ENCODE data around the gene BRIP1.
A peak's percentile ranks its signal among the peaks of the same experiment; 100 is the strongest.
"Not testable (repeated sequence)": the region's sequence is repeated elsewhere in the genome, so short reads cannot be mapped to it uniquely, and the experiment has no call there.

The BRIP1 gene

GRCh38 chr17:61862975-61863800 is at the start of gene BRIP1:
BRIP1 (minus strand) TSS chr17:61863528; CDS start chr17:61861539, 1,989 bp downstream.
- Histone ChIP-seq H3K4me3 (ENCODE audit: low read depth in 1 of 2, low read length in 2 of 2) (peak within 1 kb of the TSS; percentile 85 to 86), H3K36me3 (ENCODE audit: insufficient read depth, low read length) (no peaks in the 10 kb centered on the region), H3K27me3 (ENCODE audit: control insufficient read depth in 1 of 2, insufficient read depth in 2 of 2, low read length in 2 of 2) (no peaks in the 10 kb centered on the region), H3K27ac (ENCODE audit: low read depth, low read length) (peak within 1 kb of the TSS; percentile 57), H3K9me3 (ENCODE audit: low read length) (no peaks in the 10 kb centered on the region), H3K4me1 (ENCODE audit: insufficient read depth, low read length) (peaks cover 10% of the 10 kb centered on the region), H3K9ac (ENCODE audit: low read length) (peak within 1 kb of the TSS; percentile 62)

DNA sequence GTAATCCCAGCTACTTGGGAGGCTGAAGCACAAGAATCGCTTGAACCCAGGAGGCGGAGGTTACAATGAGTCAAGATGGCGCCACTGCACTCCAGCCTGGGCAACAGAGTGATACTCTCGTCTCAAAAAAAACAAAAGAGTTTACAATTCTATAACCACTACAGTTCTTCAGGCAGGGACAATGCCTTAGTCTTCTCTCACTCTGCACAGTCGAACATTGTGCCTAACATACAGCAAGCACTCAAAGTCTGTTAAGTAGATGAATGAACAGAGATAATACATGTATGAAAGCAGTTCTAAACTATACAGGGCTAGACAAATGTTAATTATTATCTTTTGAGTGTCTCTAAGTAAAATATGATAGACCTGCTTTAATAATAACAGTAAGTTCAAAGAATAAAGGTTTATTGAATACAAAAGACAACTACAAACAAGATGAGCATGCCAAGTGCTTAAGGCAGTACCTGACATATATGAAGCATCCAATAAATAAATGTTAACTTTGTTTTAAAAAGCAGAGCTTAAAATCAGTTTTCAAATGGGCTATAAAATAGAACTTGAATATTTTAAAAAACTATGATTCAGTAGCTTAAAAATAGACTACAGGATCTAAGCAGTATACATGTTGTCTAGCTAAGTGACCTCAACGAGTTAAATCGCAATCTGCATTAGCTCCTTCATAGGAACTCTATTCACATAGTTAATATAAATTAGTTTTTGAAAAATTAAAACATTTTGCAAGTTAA is 45.1 kb upstream of the BRIP1 start:
- Histone ChIP-seq H3K4me3 (ENCODE audit: low read depth in 1 of 2, low read length in 2 of 2) (no peak overlapping the region), H3K36me3 (ENCODE audit: insufficient read depth, low read length) (peaks cover 34% of the 10 kb centered on the region), H3K27ac (ENCODE audit: low read depth, low read length) (no peak overlapping the region), H3K27me3 (ENCODE audit: control insufficient read depth in 1 of 2, insufficient read depth in 2 of 2, low read length in 2 of 2) (no peaks in the 10 kb centered on the region), H3K9ac (ENCODE audit: low read length) (no peak overlapping the region), H3K9me3 (ENCODE audit: low read length) (no peaks in the 10 kb centered on the region), H3K4me1 (ENCODE audit: insufficient read depth, low read length) (no peaks in the 10 kb centered on the region)

GRCh38 chr17:61907361-61907760 is 44.0 kb upstream of the BRIP1 start:
- Histone ChIP-seq H3K27ac (ENCODE audit: low read depth, low read length) (no peak overlapping the region), H3K27me3 (ENCODE audit: control insufficient read depth in 1 of 2, insufficient read depth in 2 of 2, low read length in 2 of 2) (no peaks in the 10 kb centered on the region), H3K36me3 (ENCODE audit: insufficient read depth, low read length) (peaks cover 39% of the 10 kb centered on the region), H3K9me3 (ENCODE audit: low read length) (no peaks in the 10 kb centered on the region), H3K4me3 (ENCODE audit: low read depth in 1 of 2, low read length in 2 of 2) (no peak overlapping the region), H3K9ac (ENCODE audit: low read length) (no peak overlapping the region), H3K4me1 (ENCODE audit: insufficient read depth, low read length) (no peaks in the 10 kb centered on the region)

DNA sequence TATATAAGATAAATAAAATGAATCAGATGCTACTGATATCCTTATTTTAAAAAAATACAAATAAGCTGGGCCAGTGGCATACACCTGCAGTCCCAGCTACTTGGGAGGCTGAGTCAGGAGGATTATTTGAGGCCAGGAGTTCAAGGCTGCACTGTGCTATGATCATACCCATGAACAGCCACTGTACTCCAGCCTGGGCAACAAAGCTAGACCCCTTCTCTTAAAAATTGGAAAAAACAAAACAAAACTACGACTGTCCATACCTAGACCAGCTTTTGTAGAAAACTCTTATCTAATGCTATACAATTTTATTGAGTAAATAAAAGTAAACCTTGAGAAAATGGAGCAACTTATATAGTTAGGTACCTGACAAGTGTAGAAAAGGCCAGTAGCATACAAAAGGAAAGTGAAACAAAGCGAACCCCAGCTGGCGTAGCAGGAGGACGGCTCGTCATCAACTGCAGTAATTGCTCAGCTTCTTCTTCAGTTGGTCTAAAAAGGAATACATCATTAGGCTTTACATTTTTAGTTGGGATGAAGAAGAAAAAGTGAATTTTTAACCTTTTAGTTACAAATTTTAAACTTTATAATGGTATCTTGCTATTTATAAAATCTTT is 40.9 kb upstream of the BRIP1 start:
- Histone ChIP-seq H3K4me1 (ENCODE audit: insufficient read depth, low read length) (no peaks in the 10 kb centered on the region), H3K27ac (ENCODE audit: low read depth, low read length) (no peak overlapping the region), H3K9me3 (ENCODE audit: low read length) (no peaks in the 10 kb centered on the region), H3K4me3 (ENCODE audit: low read depth in 1 of 2, low read length in 2 of 2) (no peak overlapping the region), H3K9ac (ENCODE audit: low read length) (no peak overlapping the region), H3K36me3 (ENCODE audit: insufficient read depth, low read length) (peaks cover 28% of the 10 kb centered on the region), H3K27me3 (ENCODE audit: control insufficient read depth in 1 of 2, insufficient read depth in 2 of 2, low read length in 2 of 2) (no peaks in the 10 kb centered on the region)

DNA sequence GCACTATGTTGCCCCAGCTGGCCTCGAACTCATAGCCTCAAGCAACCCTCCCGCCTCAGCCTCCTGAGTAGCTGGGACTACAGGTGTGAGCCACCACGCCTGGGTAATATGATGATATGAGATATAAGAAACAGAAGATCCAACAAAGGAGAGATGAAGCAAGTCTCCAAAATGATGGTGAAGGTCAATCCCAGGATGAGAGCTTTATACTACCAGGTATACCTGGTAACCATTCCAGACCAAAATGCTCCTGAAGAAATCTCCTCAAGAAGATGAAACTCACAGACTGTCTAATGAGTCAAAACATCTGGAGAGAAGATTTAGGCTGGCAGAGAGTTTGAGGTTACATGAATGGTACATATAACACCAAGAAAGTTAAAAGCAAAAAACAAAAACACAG is 39.9 kb upstream of the BRIP1 start:
- peaks cover 28% of the 10 kb centered on the region for H3K36me3 ChIP-seq (ENCODE audit: insufficient read depth, low read length)
- H3K4me3 ChIP-seq (ENCODE audit: low read depth in 1 of 2, low read length in 2 of 2) = no peak overlapping the region
- no peaks in the 10 kb centered on the region for H3K9me3 ChIP-seq (ENCODE audit: low read length)
- H3K27ac ChIP-seq (ENCODE audit: low read depth, low read length) = no peak overlapping the region
- H3K27me3 ChIP-seq (ENCODE audit: control insufficient read depth in 1 of 2, insufficient read depth in 2 of 2, low read length in 2 of 2) = no peaks in the 10 kb centered on the region
- H3K9ac ChIP-seq (ENCODE audit: low read length) = no peak overlapping the region
- no peaks in the 10 kb centered on the region for H3K4me1 ChIP-seq (ENCODE audit: insufficient read depth, low read length)

DNA sequence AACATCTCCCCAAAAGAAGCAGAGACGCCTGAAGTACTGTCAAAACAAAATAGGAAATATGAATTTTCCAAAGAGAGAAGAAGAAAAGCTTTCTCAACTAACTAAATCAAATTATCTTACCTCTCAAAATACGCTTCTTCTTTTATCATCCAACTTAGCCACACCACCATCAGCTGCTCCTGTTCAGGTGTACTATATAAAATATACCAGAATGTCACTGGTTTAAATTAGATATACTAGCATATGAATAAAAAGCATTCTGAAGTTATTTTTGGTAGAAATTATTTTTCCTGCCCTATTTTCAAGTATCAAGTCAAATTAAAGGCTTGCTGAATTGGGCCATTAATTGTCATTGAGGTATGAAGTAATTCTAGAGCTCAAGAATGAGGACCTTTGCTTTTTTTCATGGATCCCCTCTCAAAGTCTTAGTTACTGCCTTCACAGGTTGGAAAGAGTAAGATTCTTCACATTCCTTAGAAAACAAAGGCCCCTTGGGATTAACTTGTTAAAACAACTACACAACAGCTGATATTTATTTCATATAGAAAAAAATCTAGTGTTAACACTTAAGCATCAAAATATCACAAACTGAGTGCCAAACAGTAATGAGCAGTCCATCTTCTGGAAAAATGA is 34.3 kb upstream of the BRIP1 start:
- Histone ChIP-seq H3K9me3 (ENCODE audit: low read length) (no peaks in the 10 kb centered on the region), H3K9ac (ENCODE audit: low read length) (no peak overlapping the region), H3K4me3 (ENCODE audit: low read depth in 1 of 2, low read length in 2 of 2) (no peak overlapping the region), H3K36me3 (ENCODE audit: insufficient read depth, low read length) (peaks cover 9% of the 10 kb centered on the region), H3K4me1 (ENCODE audit: insufficient read depth, low read length) (no peaks in the 10 kb centered on the region), H3K27me3 (ENCODE audit: control insufficient read depth in 1 of 2, insufficient read depth in 2 of 2, low read length in 2 of 2) (no peaks in the 10 kb centered on the region), H3K27ac (ENCODE audit: low read depth, low read length) (no peak overlapping the region)

- no peaks in the 10 kb centered on the region for H3K9me3 ChIP-seq (ENCODE audit: low read length)
- H3K9ac ChIP-seq (ENCODE audit: low read length) = no peak overlapping the region
- H3K4me1 ChIP-seq (ENCODE audit: insufficient read depth, low read length) = no peaks in the 10 kb centered on the region
- no peak overlapping the region for H3K27ac ChIP-seq (ENCODE audit: low read depth, low read length)
- H3K36me3 ChIP-seq (ENCODE audit: insufficient read depth, low read length) = peaks cover 9% of the 10 kb centered on the region
- H3K4me3 ChIP-seq (ENCODE audit: low read depth in 1 of 2, low read length in 2 of 2) = no peak overlapping the region
- no peaks in the 10 kb centered on the region for H3K27me3 ChIP-seq (ENCODE audit: control insufficient read depth in 1 of 2, insufficient read depth in 2 of 2, low read length in 2 of 2)
Observed at GRCh38 chr17:61895391-61895790, 32.1 kb upstream of the BRIP1 start.

DNA sequence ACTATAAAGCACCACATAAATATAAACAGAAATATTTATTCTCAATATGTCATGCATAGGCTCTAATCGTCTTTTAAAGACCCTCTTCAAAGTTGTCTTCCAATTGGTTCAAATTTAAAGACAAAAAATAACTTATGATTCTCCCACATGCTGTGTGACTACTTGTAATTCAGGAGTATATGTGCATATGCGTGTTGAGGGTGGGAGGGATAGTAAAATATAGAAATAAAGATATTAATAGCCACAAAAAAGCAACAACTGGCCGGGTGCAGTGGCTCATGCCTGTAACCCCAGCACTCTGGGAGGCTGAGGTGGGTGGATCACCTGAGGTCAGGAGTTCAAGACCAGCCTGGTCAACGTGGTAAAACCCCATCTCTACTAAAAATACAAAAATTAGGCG is 31.0 kb upstream of the BRIP1 start:
- H3K36me3 ChIP-seq (ENCODE audit: insufficient read depth, low read length) = peaks cover 14% of the 10 kb centered on the region
- not testable (repeated sequence) for H3K9ac ChIP-seq (ENCODE audit: low read length); H3K4me3 ChIP-seq (ENCODE audit: low read depth in 1 of 2, low read length in 2 of 2); H3K27me3 ChIP-seq (ENCODE audit: control insufficient read depth in 1 of 2, insufficient read depth in 2 of 2, low read length in 2 of 2); H3K27ac ChIP-seq (ENCODE audit: low read depth, low read length); H3K4me1 ChIP-seq (ENCODE audit: insufficient read depth, low read length); H3K9me3 ChIP-seq (ENCODE audit: low read length)

GRCh38 chr17:61887733-61888132 is 24.4 kb upstream of the BRIP1 start:
- H3K4me3 ChIP-seq (ENCODE audit: low read depth in 1 of 2, low read length in 2 of 2); H3K27ac ChIP-seq (ENCODE audit: low read depth, low read length); H3K9ac ChIP-seq (ENCODE audit: low read length); H3K4me1 ChIP-seq (ENCODE audit: insufficient read depth, low read length); H3K9me3 ChIP-seq (ENCODE audit: low read length); H3K27me3 ChIP-seq (ENCODE audit: control insufficient read depth in 1 of 2, insufficient read depth in 2 of 2, low read length in 2 of 2): not testable (repeated sequence)
- H3K36me3 ChIP-seq (ENCODE audit: insufficient read depth, low read length) = peaks cover 17% of the 10 kb centered on the region

- H3K4me1 ChIP-seq (ENCODE audit: insufficient read depth, low read length); H3K27ac ChIP-seq (ENCODE audit: low read depth, low read length); H3K9ac ChIP-seq (ENCODE audit: low read length); H3K4me3 ChIP-seq (ENCODE audit: low read depth in 1 of 2, low read length in 2 of 2); H3K27me3 ChIP-seq (ENCODE audit: control insufficient read depth in 1 of 2, insufficient read depth in 2 of 2, low read length in 2 of 2); H3K9me3 ChIP-seq (ENCODE audit: low read length): not testable (repeated sequence)
- peaks cover 12% of the 10 kb centered on the region for H3K36me3 ChIP-seq (ENCODE audit: insufficient read depth, low read length)
Observed at GRCh38 chr17:61885865-61886264, 22.5 kb upstream of the BRIP1 start.

DNA sequence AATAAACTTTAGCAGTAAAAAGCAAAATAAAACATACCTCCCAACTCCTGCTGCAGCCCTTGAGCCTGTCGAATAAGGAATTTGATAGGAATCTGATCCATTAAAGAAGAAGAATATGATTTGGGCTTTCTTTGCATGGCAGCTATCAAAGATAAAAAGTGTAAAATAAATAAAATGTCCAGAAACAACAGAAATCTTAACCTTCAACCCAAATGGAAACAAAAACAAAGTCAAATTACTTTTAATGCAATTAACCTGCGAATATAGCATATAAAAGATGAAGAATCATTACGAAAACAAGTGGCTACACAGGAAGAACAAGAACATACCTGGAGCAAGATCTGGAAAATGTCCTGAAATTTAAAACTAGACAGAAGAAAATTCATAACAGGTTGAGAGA is 21.5 kb upstream of the BRIP1 start:
- Histone ChIP-seq H3K9me3 (ENCODE audit: low read length) (no peaks in the 10 kb centered on the region), H3K4me3 (ENCODE audit: low read depth in 1 of 2, low read length in 2 of 2) (no peak overlapping the region), H3K27me3 (ENCODE audit: control insufficient read depth in 1 of 2, insufficient read depth in 2 of 2, low read length in 2 of 2) (no peaks in the 10 kb centered on the region), H3K4me1 (ENCODE audit: insufficient read depth, low read length) (no peaks in the 10 kb centered on the region), H3K36me3 (ENCODE audit: insufficient read depth, low read length) (peaks cover 9% of the 10 kb centered on the region), H3K9ac (ENCODE audit: low read length) (no peak overlapping the region), H3K27ac (ENCODE audit: low read depth, low read length) (no peak overlapping the region)
